ENCODE results near the gene NMT2. TPM values are rescaled to one million over a fixed set of nuclear protein-coding genes. Genes with fewer than 3 reads are reported as not detected.

The NMT2 gene
- total RNA-seq, 1 experiment from 2014 or later: 51.2 TPM

- no peak for DNase-seq (ENCODE audit: low read depth)
Observed at GRCh38 chr10:15181576-15182156, 13.2 kb upstream of the NMT2 start.

GRCh38 chr10:15180736-15181135, 12.2 kb upstream of the NMT2 start:
- peak; percentile 81 for DNase-seq (ENCODE audit: low read depth)

GRCh38 chr10:15176269-15176668, 7.8 kb upstream of the NMT2 start:
- DNase-seq (ENCODE audit: low read depth): no peak

- no peak for DNase-seq (ENCODE audit: low read depth)
Observed at GRCh38 chr10:15175587-15175986, 7.1 kb upstream of the NMT2 start.

- DNase-seq (ENCODE audit: low read depth): no peak
Observed at GRCh38 chr10:15172306-15172840, 3.9 kb upstream of the NMT2 start.

GRCh38 chr10:15169555-15170401, 1.3 kb upstream of the NMT2 start:
- DNase-seq (ENCODE audit: low read depth): no peak

- DNase-seq (ENCODE audit: low read depth): peak; percentile 66
Observed at GRCh38 chr10:15168786-15169554, 477 bp upstream of the NMT2 start.

GRCh38 chr10:15167411-15168290, 842 bp downstream of the NMT2 start:
- peak; percentile 47 for DNase-seq (ENCODE audit: low read depth)

GRCh38 chr10:15166325-15166724, 2.2 kb downstream of the NMT2 start:
- no peak for DNase-seq (ENCODE audit: low read depth)

- DNase-seq (ENCODE audit: low read depth): no peak
Observed at GRCh38 chr10:15163253-15163828, 5.2 kb downstream of the NMT2 start.

- DNase-seq (ENCODE audit: low read depth): no peak
Observed at GRCh38 chr10:15158972-15159371, 9.5 kb downstream of the NMT2 start.

GRCh38 chr10:15158448-15158847, 10.0 kb downstream of the NMT2 start:
- DNase-seq (ENCODE audit: low read depth): no peak

GRCh38 chr10:15155978-15156656, 12.4 kb downstream of the NMT2 start:
- DNase-seq (ENCODE audit: low read depth): no peak

- DNase-seq (ENCODE audit: low read depth): no peak
Observed at GRCh38 chr10:15152556-15152955, 15.9 kb downstream of the NMT2 start.

GRCh38 chr10:15150563-15150962, 17.9 kb downstream of the NMT2 start:
- DNase-seq (ENCODE audit: low read depth): no peak

- no peak for DNase-seq (ENCODE audit: low read depth)
Observed at GRCh38 chr10:15149042-15149771, 19.3 kb downstream of the NMT2 start.

- no peak for DNase-seq (ENCODE audit: low read depth)
Observed at GRCh38 chr10:15147594-15148392, 20.7 kb downstream of the NMT2 start.

GRCh38 chr10:15146366-15146765, 22.1 kb downstream of the NMT2 start:
- no peak for DNase-seq (ENCODE audit: low read depth)

GRCh38 chr10:15144788-15145187, 23.7 kb downstream of the NMT2 start:
- DNase-seq (ENCODE audit: low read depth): no peak
